K562 (cell line): Measurements from ENCODE around the gene SIM2. TPM values are rescaled to one million over a fixed set of nuclear protein-coding genes. Genes with fewer than 3 reads are reported as not detected.

Experiments
- ATAC-seq: fragments of 200-7000 bp; cut with Tn5 transposase; 3 replicates; pipeline ENCODE4 v1.9.1; 2020; ENCODE audit warnings: moderate library complexity
- BruUV-seq: library from RNA; stranded (reverse); fragments of 400-500 nt; replicated peaks from 2 replicates; lab custom pipeline; 2021; lab: Mats Ljungman, UMichigan
- CTCF ChIA-PET: fragments of 300-600 bp; formaldehyde crosslinking; extraction: SDS; loops from one replicate; lab custom pipeline; 2021; ENCODE audit warnings: low intra/inter-chr PET ratio; lab: Yijun Ruan, JAX
- POLR2A ChIA-PET: fragments of 300-600, 350-650 bp; sonication (Branson Sonifier 250); formaldehyde crosslinking; extraction: SDS; loops from one replicate; lab custom pipeline; 2021; ENCODE audit warnings: antibody characterized with exemption, inconsistent platforms; lab: Yijun Ruan, JAX
- DNase-seq, 4 experiments: peaks; one replicate each; pipeline versions ENCODE4 v3.0.0 to v3.0.0-alpha.2; 2011 to 2018; ENCODE audit warnings: low spot score in 3 of 4, mixed read lengths in 3 of 4; ENCODE audit errors: extremely low read depth in 1 of 4
- FAIRE-seq: peaks from 2 replicates; lab custom pipeline; 2011; peaks lifted over from hg19 to GRCh38; lab: Jason Lieb, UNC
- H2AFZ ChIP-seq: 2 replicates; pipeline ENCODE4 v1.6.0; 2011; ENCODE audit warnings: low read depth, low read length, control low read depth, inconsistent platforms
- H3K27ac ChIP-seq: fragments of 200-600 bp; 3 replicates; pipeline ENCODE4 v1.8.0; 2011; ENCODE audit warnings: low read depth, mild to moderate bottlenecking, control low read depth, inconsistent platforms, low read length, moderate library complexity, mixed read lengths; ENCODE audit errors: extremely low read depth
- H3K27me3 ChIP-seq, 2 experiments: fragments of 300-600 bp in 1 of 2; 2 replicates in 1 of 2; 3 replicates in 1 of 2; pipeline versions ENCODE4 v1.6.0 to v1.8.0; 2011; ENCODE audit warnings: inconsistent platforms in 2 of 2, low read length in 2 of 2, mild to moderate bottlenecking in 1 of 2, mixed read lengths in 1 of 2, moderate library complexity in 1 of 2; ENCODE audit not compliant: control insufficient read depth in 2 of 2, insufficient read depth in 2 of 2
- H3K36me3 ChIP-seq: fragments of 300-600 bp; 3 replicates; pipeline ENCODE4 v1.8.0; 2011; ENCODE audit warnings: mild to moderate bottlenecking, low read length, inconsistent platforms; ENCODE audit not compliant: control insufficient read depth, insufficient read depth
- H3K4me1 ChIP-seq, 2 experiments: fragments of 200-600 bp in 1 of 2; replicated peaks in 1 of 2; 2 replicates in 1 of 2; 3 replicates in 1 of 2; pipeline versions ENCODE4 v1.5.1 to v1.8.0; 2011; ENCODE audit warnings: inconsistent platforms in 2 of 2, low read length in 2 of 2, mild to moderate bottlenecking in 1 of 2, mixed read lengths in 1 of 2, moderate library complexity in 1 of 2; ENCODE audit not compliant: control insufficient read depth in 2 of 2, insufficient read depth in 2 of 2
- H3K4me2 ChIP-seq: 2 replicates; pipeline ENCODE4 v1.6.1; 2011; ENCODE audit warnings: low read length, control low read depth, inconsistent platforms, mixed read lengths; ENCODE audit not compliant: insufficient read depth
- H3K4me3 ChIP-seq: fragments of 200-600 bp; sonication (generic), shearing (Covaris generic); 2 replicates; pipeline ENCODE4 v1.5.1; 2016; ENCODE audit warnings: control low read depth, inconsistent platforms
- H3K79me2 ChIP-seq: fragments of 200-600 bp; 3 replicates; pipeline ENCODE4 v1.8.0; 2011; ENCODE audit warnings: low read length, inconsistent platforms; ENCODE audit not compliant: control insufficient read depth, insufficient read depth
- H3K9ac ChIP-seq, 2 experiments: 2 replicates each; pipeline versions ENCODE4 v1.6.0 to v1.6.1; 2011; ENCODE audit warnings: low read depth in 2 of 2, low read length in 2 of 2, control low read depth in 1 of 2, inconsistent platforms in 1 of 2, mild to moderate bottlenecking in 1 of 2, mixed read lengths in 1 of 2; ENCODE audit not compliant: insufficient read depth in 1 of 2
- H3K9me1 ChIP-seq: one replicate; pipeline ENCODE4 v1.6.0; 2011; ENCODE audit warnings: inconsistent platforms, mild to moderate bottlenecking, low read length, moderate library complexity; ENCODE audit not compliant: control insufficient read depth, insufficient read depth
- H3K9me3 ChIP-seq: replicated peaks from 2 replicates; pipeline ENCODE4 v1.5.1; 2011; ENCODE audit warnings: low read depth, low read length, inconsistent platforms; ENCODE audit not compliant: control insufficient read depth, insufficient read depth
- H4K20me1 ChIP-seq: replicated peaks from 2 replicates; pipeline ENCODE4 v1.6.1; 2011; ENCODE audit warnings: low read length, inconsistent platforms, mixed read lengths; ENCODE audit not compliant: control insufficient read depth, insufficient read depth
- CBX5 ChIP-seq: IDR thresholded peaks from 2 replicates; pipeline ENCODE4 v1.6.1; 2014; ENCODE audit warnings: low read depth, borderline replicate concordance
- CBX8 ChIP-seq: fragments of 200-600 bp; sonication (generic); IDR thresholded peaks from 2 replicates; pipeline ENCODE4 v1.6.1; 2012; ENCODE audit warnings: borderline replicate concordance, mixed run types, low read depth, mild to moderate bottlenecking, moderate library complexity, mixed read lengths, low read length, control low read depth, inconsistent platforms; ENCODE audit not compliant: poor library complexity, severe bottlenecking; ENCODE audit errors: extremely low read depth
- EZH2 ChIP-seq: IDR thresholded peaks from 2 replicates; pipeline ENCODE4 v1.6.1; 2012; ENCODE audit warnings: low read depth, mild to moderate bottlenecking, inconsistent platforms, low read length, borderline replicate concordance
- GABPB1 ChIP-seq: sonication (generic); formaldehyde crosslinking; IDR thresholded peaks from 2 replicates; pipeline ENCODE4 v1.8.0; 2022; ENCODE audit warnings: mild to moderate bottlenecking, missing genetic modification reagents
- KLF1 ChIP-seq: fragments of 450-650 bp; IDR thresholded peaks from 2 replicates; pipeline ENCODE4 v1.6.1; 2016; ENCODE audit warnings: missing genetic modification characterization, missing compliant biosample characterization
- ZNF347 ChIP-seq: fragments of 450-650 bp; formaldehyde crosslinking; IDR thresholded peaks from 2 replicates; pipeline ENCODE4 v1.4.0; 2020; ENCODE audit warnings: low read depth, mild to moderate bottlenecking, moderate library complexity
- WGBS: fragments of 100-300 bp; shearing (Covaris generic); methylation state at CpG from one replicate; pipeline ENCODE4 v1.1.6; 2016; ENCODE audit warnings: low coverage, mixed read lengths; ENCODE audit not compliant: insufficient coverage; ENCODE audit errors: missing lambda C conversion rate; 5-methylcytosine and 5-hydroxymethylcytosine counted together
- in situ Hi-C: fragments of 300-500 bp; cut with MboI; formaldehyde crosslinking; loops from 4 replicates; pipeline ENCODE4 v1.15.0; 2018; ENCODE audit warnings: inconsistent platforms, mixed read lengths
- intact Hi-C: fragments of 100-400 bp; cut with micrococcal nuclease; formaldehyde crosslinking; loops from 2 replicates; pipeline ENCODE4 v1.14.2; 2022
- polyA plus RNA-seq, 8 experiments: library from polyadenylated mRNA; depleted of rRNA in 4 of 8; stranded (reverse) in 5 of 8; unstranded in 3 of 8; fragments of >200 nt; fragmentation: Nextera tagmentation in 2 of 8; fragmentation: Illumina TruSeq in 1 of 8; extraction: Ambion mirVana in 2 of 8; extraction: Trizol in 1 of 8; gene quantifications; 2 replicates each; pipeline versions ENCODE4 v1.2.1 to v1.2.3, GENCODE V29; 2011 to 2014; ENCODE audit warnings: inconsistent platforms in 1 of 8, missing spikeins in 1 of 8
- total RNA-seq, 7 experiments: library from RNA; depleted of rRNA in 6 of 7; stranded (reverse); fragments of >200 nt in 6 of 7; fragmentation: Illumina TruSeq in 2 of 7; extraction: Trizol in 2 of 7; gene quantifications; 2 replicates each; pipeline versions ENCODE4 v1.2.1 to v1.2.3, GENCODE V29; 2011 to 2021; ENCODE audit warnings: low replicate concordance in 1 of 7
- TF ChIP-seq, protein P1 (sequence below), 2 experiments: fragments of 150-350 bp in 1 of 2; IDR thresholded peaks; 2 replicates each; pipeline ENCODE4 v1.6.1; 2012 to 2016; ENCODE audit warnings: low read depth in 2 of 2, low read length in 2 of 2, mild to moderate bottlenecking in 1 of 2, moderate library complexity in 1 of 2
- TF ChIP-seq, protein P2 (sequence below): fragments of 450-650 bp; IDR thresholded peaks from 2 replicates; pipeline ENCODE4 v1.6.1; 2017; ENCODE audit warnings: mild to moderate bottlenecking, moderate library complexity

SIM2 gene
- total and polyA plus RNA-seq, 9 of the 15 experiments (the other 6 are each of a cell fraction or from before 2014, with no cell fraction given): 0.07 to 0.11 (median 0.08) TPM; not detected in 6

DNA sequence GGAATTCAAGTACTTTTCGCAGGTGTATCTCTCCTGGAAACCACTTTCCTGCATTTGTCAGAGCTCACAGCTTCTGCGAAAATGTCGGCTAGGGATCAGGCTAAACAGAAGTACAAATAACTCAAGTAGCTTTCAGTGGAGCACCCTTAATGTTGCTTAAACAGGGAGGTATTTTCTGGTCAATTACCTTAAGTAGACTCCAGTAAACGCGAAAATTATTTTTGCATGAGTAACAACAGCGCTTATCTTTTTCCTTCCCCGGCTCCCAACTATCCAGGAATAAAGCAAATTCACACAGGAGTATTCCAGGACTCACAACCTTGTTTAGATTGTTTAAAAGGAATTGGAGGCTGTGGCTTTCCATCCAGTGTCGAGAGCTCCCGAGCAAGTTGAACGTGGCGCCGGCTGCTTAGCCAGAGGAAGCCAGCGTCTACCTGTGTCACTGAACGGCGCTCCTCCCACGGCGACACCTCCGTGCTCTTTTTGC, 7.3 kb upstream of the SIM2 start:
- CTCF ChIA-PET: no interaction called here

DNA sequence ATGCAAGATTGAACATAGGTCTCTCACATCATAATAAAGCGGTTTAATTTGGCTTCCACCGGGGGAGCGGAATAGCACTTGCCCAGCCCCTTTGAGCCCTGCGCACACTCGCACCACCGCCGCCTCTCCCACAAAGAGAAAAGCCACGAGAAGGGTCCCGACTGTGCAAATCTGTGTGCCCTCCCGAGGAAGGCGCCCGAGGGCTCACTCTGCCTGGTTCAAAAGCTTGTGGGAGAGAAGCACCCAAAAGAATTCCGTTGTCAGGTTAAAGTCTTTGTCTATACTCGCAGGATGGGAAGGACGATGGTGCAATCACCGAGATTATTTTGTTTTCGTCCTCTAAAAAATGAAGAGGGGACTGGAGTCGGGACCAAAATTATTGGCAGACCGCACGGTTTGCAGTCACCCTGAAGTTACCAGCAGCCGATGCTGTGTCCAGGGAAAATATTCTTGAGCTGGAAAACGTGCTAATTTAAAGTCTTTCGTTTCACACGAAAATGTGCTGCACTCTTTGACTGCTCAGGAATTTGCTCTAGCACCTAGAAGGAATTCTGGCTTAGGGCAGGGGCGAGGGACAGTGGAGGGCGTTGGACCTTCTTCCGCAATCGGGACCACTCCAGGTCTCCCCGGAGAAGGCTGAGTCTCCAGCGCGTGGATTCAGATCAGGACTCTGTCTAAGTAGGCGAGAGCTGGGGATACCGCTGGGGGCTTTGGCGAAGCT, 6.6 kb upstream of the SIM2 start:
- peaks cover 5% of the 10 kb centered on the region for H3K9me3 ChIP-seq
- no peak overlapping the region for H3K27ac ChIP-seq
- CTCF ChIA-PET: no interaction called here
- no peak for DNase-seq
- no peak for ATAC-seq
- H3K4me2 ChIP-seq: no peak overlapping the region
- H4K20me1 ChIP-seq: no peaks in the 10 kb centered on the region
- H3K4me1 ChIP-seq: peaks cover 0 to 12% of the 10 kb centered on the region in 2 experiments; a peak in 1 of 5 replicates
- H3K9me1 ChIP-seq: no peaks in the 10 kb centered on the region
- H3K27me3 ChIP-seq: peaks cover 70% of the 10 kb centered on the region in 2 experiments
- no peaks in the 10 kb centered on the region for H3K36me3 ChIP-seq
- H3K79me2 ChIP-seq: no peaks in the 10 kb centered on the region
- H3K4me3 ChIP-seq: no peak overlapping the region
- intact Hi-C loops: no loop called here
- no peak overlapping the region for H2AFZ ChIP-seq
- in situ Hi-C loops: no loop called here
- POLR2A ChIA-PET: interaction anchor here (0.9 to 1.4 kb wide), 5 partner anchors 11 to 272 kb away, joined by 3 to 4 read pairs (median 3); no protein-coding TSS in a partner anchor
- WGBS: 7% methylated on average over 34 of the region's 34 CpGs
- H3K9ac ChIP-seq: no peak overlapping the region
- FAIRE-seq: no peak
- BruUV-seq: no TSS peak
- TF ChIP-seq, protein P1, sequence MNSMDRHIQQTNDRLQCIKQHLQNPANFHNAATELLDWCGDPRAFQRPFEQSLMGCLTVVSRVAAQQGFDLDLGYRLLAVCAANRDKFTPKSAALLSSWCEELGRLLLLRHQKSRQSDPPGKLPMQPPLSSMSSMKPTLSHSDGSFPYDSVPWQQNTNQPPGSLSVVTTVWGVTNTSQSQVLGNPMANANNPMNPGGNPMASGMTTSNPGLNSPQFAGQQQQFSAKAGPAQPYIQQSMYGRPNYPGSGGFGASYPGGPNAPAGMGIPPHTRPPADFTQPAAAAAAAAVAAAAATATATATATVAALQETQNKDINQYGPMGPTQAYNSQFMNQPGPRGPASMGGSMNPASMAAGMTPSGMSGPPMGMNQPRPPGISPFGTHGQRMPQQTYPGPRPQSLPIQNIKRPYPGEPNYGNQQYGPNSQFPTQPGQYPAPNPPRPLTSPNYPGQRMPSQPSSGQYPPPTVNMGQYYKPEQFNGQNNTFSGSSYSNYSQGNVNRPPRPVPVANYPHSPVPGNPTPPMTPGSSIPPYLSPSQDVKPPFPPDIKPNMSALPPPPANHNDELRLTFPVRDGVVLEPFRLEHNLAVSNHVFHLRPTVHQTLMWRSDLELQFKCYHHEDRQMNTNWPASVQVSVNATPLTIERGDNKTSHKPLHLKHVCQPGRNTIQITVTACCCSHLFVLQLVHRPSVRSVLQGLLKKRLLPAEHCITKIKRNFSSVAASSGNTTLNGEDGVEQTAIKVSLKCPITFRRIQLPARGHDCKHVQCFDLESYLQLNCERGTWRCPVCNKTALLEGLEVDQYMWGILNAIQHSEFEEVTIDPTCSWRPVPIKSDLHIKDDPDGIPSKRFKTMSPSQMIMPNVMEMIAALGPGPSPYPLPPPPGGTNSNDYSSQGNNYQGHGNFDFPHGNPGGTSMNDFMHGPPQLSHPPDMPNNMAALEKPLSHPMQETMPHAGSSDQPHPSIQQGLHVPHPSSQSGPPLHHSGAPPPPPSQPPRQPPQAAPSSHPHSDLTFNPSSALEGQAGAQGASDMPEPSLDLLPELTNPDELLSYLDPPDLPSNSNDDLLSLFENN (IDR thresholded peaks at IDR 0.05; ENCODE audit: low read depth in 2 of 2, low read length in 2 of 2): no peak
- TF ChIP-seq GABPB1 (CRISPR knock-in tag) (no peak), ZNF347 (CRISPR knock-in tag) (no peak), KLF1 (no peak), CBX8 (peak; percentile 70)
- TF ChIP-seq, protein P2, sequence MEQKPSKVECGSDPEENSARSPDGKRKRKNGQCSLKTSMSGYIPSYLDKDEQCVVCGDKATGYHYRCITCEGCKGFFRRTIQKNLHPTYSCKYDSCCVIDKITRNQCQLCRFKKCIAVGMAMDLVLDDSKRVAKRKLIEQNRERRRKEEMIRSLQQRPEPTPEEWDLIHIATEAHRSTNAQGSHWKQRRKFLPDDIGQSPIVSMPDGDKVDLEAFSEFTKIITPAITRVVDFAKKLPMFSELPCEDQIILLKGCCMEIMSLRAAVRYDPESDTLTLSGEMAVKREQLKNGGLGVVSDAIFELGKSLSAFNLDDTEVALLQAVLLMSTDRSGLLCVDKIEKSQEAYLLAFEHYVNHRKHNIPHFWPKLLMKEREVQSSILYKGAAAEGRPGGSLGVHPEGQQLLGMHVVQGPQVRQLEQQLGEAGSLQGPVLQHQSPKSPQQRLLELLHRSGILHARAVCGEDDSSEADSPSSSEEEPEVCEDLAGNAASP: no peak

More for the DNA sequence above, 7.3 kb upstream of the SIM2 start:
- Histone ChIP-seq H3K36me3 (no peaks in the 10 kb centered on the region), H3K4me3 (no peak overlapping the region), H3K4me2 (no peak overlapping the region), H2AFZ (no peak overlapping the region), H3K9me1 (no peaks in the 10 kb centered on the region), H4K20me1 (no peaks in the 10 kb centered on the region), H3K27ac (no peak overlapping the region), H3K27me3 (peaks cover 63 to 66% of the 10 kb centered on the region in 2 experiments), H3K4me1 (peaks cover 0 to 12% of the 10 kb centered on the region in 2 experiments; a peak in 1 of 5 replicates), H3K9ac (no peak overlapping the region), H3K9me3 (peaks cover 5% of the 10 kb centered on the region), H3K79me2 (no peaks in the 10 kb centered on the region)
- intact Hi-C loops (no loop called here), in situ Hi-C loops (no loop called here)
- POLR2A ChIA-PET: interaction anchor here (1.1 to 1.4 kb wide), 3 partner anchors 11 to 21 kb away, joined by 3 to 4 read pairs (median 4); no protein-coding TSS in a partner anchor
- no TSS peak for BruUV-seq
- no peak for ATAC-seq
- no peak for DNase-seq
- TF ChIP-seq EZH2: 0 out of 2 replicates have a peak, but pooled peaks have one; percentile 32
- no peak for TF ChIP-seq CBX5
- FAIRE-seq: no peak
- 2% methylated on average over 18 of the region's 18 CpGs for WGBS
